Endothelial cell (in vitro differentiated cells): ENCODE measurements around the gene ST6GALNAC4. TPM values are rescaled to one million over a fixed set of nuclear protein-coding genes. Genes with fewer than 3 reads are reported as not detected.
A peak's percentile ranks its signal among the peaks of the same experiment; 100 is the strongest.

Source experiments
- DNase-seq: peaks from one replicate; pipeline ENCODE4 v3.0.0; 2021; ENCODE audit warnings: low spot score
- H3K27ac Mint-ChIP-seq: one replicate; pipeline ENCODE4 v1.8.0; 2021; ENCODE audit warnings: mixed read lengths, inconsistent platforms; ENCODE audit not compliant: unreplicated experiment
- H3K27me3 Mint-ChIP-seq: one replicate; pipeline ENCODE4 v1.8.0; 2021; ENCODE audit warnings: mild to moderate bottlenecking, moderate library complexity, mixed read lengths, inconsistent platforms; ENCODE audit not compliant: unreplicated experiment
- H3K36me3 Mint-ChIP-seq: one replicate; pipeline ENCODE4 v1.8.0; 2021; ENCODE audit warnings: mild to moderate bottlenecking, low read depth, mixed read lengths, inconsistent platforms; ENCODE audit not compliant: unreplicated experiment
- H3K4me1 Mint-ChIP-seq: one replicate; pipeline ENCODE4 v1.8.0; 2021; ENCODE audit warnings: mild to moderate bottlenecking, mixed read lengths, inconsistent platforms; ENCODE audit not compliant: unreplicated experiment
- H3K4me3 Mint-ChIP-seq: one replicate; pipeline ENCODE4 v1.8.0; 2021; ENCODE audit warnings: mild to moderate bottlenecking, mixed read lengths, inconsistent platforms; ENCODE audit not compliant: unreplicated experiment
- H3K9me3 Mint-ChIP-seq: one replicate; pipeline ENCODE4 v1.8.0; 2021; ENCODE audit warnings: mixed read lengths, inconsistent platforms; ENCODE audit not compliant: unreplicated experiment
- CTCF ChIP-seq: fragments of 200-600 bp; sonication (generic); IDR thresholded peaks from one replicate; pipeline ENCODE4 v1.5.0; 2021; ENCODE audit warnings: antibody characterized with exemption; ENCODE audit not compliant: unreplicated experiment
- total RNA-seq: library from RNA; stranded (reverse); fragmentation: NEBNext Ultra II Directional; extraction: Animal tissue kit (Norgen Biotek cat#: 25700); gene quantifications from one replicate; pipeline ENCODE4 v1.2.1, GENCODE V29; 2021; ENCODE audit not compliant: unreplicated experiment

Gene ST6GALNAC4
- total RNA-seq, 1 donor from 2014 or later, result 25.0 TPM

GRCh38 chr9:127869310-127870152 lies 47.3 kb downstream of the ST6GALNAC4 start:
- H3K27me3 Mint-ChIP-seq, result peaks cover 12% of the 10 kb centered on the region
- peak; percentile 91 for TF ChIP-seq CTCF
- no peak overlapping the region for H3K4me3 Mint-ChIP-seq
- peaks cover 38% of the 10 kb centered on the region for H3K4me1 Mint-ChIP-seq
- DNase-seq, result peak; percentile 97
- H3K27ac Mint-ChIP-seq, result no peak overlapping the region
- H3K9me3 Mint-ChIP-seq, result no peaks in the 10 kb centered on the region
- H3K36me3 Mint-ChIP-seq, result peaks cover 15% of the 10 kb centered on the region

- H3K4me1 Mint-ChIP-seq, result peaks cover 38% of the 10 kb centered on the region
- peak overlapping the region; percentile 19 for H3K4me3 Mint-ChIP-seq
- peak overlapping the region; percentile 53 for H3K27ac Mint-ChIP-seq
- peaks cover 15% of the 10 kb centered on the region for H3K36me3 Mint-ChIP-seq
- no peaks in the 10 kb centered on the region for H3K9me3 Mint-ChIP-seq
- peaks cover 12% of the 10 kb centered on the region for H3K27me3 Mint-ChIP-seq
- no peak for DNase-seq
- no peak for TF ChIP-seq CTCF
These were observed 48.5 kb downstream of the ST6GALNAC4 start for GRCh38 chr9:127868278-127868902.

- peaks cover 12% of the 10 kb centered on the region for H3K27me3 Mint-ChIP-seq
- peak; percentile 52 for DNase-seq
- TF ChIP-seq CTCF, result no peak
- H3K36me3 Mint-ChIP-seq, result peaks cover 15% of the 10 kb centered on the region
- H3K4me3 Mint-ChIP-seq, result peak overlapping the region; percentile 42
- H3K4me1 Mint-ChIP-seq, result peaks cover 44% of the 10 kb centered on the region
- H3K27ac Mint-ChIP-seq, result peak overlapping the region; percentile 87
- H3K9me3 Mint-ChIP-seq, result no peaks in the 10 kb centered on the region
These were observed 49.2 kb downstream of the ST6GALNAC4 start for GRCh38 chr9:127867356-127868277.

GRCh38 chr9:127866535-127866934 lies 50.3 kb downstream of the ST6GALNAC4 start:
- no peak for TF ChIP-seq CTCF
- H3K4me1 Mint-ChIP-seq, result peaks cover 49% of the 10 kb centered on the region
- H3K27me3 Mint-ChIP-seq, result peaks cover 12% of the 10 kb centered on the region
- peaks cover 8% of the 10 kb centered on the region for H3K36me3 Mint-ChIP-seq
- no peak for DNase-seq
- H3K27ac Mint-ChIP-seq, result no peak overlapping the region
- no peaks in the 10 kb centered on the region for H3K9me3 Mint-ChIP-seq
- no peak overlapping the region for H3K4me3 Mint-ChIP-seq
